ENCODE data around the gene DDAH1.
"Not testable (repeated sequence)": the region's sequence is repeated elsewhere in the genome, so short reads cannot be mapped to it uniquely, and the experiment has no call there.

DNA sequence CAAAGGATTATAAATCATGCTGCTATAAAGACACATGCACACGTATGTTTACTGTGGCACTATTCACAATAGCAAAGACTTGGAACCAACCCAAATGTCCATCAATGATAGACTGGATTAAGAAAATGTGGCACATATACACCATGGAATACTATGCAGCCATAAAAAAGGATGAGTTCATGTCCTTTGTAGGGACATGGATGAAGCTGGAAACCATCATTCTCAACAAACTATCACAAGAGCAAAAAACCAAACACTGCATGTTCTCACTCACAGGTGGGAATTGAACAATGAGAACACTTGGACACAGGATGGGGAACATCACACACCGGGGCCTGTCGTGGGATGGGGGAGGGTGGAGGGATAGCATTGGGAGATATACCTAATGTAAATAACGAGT, 117.7 kb downstream of the DDAH1 start:
- TF ChIP-seq, protein P1, sequence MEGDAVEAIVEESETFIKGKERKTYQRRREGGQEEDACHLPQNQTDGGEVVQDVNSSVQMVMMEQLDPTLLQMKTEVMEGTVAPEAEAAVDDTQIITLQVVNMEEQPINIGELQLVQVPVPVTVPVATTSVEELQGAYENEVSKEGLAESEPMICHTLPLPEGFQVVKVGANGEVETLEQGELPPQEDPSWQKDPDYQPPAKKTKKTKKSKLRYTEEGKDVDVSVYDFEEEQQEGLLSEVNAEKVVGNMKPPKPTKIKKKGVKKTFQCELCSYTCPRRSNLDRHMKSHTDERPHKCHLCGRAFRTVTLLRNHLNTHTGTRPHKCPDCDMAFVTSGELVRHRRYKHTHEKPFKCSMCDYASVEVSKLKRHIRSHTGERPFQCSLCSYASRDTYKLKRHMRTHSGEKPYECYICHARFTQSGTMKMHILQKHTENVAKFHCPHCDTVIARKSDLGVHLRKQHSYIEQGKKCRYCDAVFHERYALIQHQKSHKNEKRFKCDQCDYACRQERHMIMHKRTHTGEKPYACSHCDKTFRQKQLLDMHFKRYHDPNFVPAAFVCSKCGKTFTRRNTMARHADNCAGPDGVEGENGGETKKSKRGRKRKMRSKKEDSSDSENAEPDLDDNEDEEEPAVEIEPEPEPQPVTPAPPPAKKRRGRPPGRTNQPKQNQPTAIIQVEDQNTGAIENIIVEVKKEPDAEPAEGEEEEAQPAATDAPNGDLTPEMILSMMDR (IDR thresholded peaks at IDR 0.05): not testable (repeated sequence)
- TF ChIP-seq POLR2A (IDR thresholded peaks at IDR 0.05): not testable (repeated sequence)
